Ishikawa (cell line): ENCODE data around the gene DACT3.
A peak's percentile ranks its signal among the peaks of the same experiment; 100 is the strongest.

Experiments used
- CEBPB ChIP-seq: IDR thresholded peaks from 2 replicates; pipeline ENCODE4 v1.6.1; 2012
- CREB1 ChIP-seq: IDR thresholded peaks from 2 replicates; pipeline ENCODE4 v1.6.1; 2012; ENCODE audit warnings: low read depth
- EGR1 ChIP-seq: IDR thresholded peaks from 2 replicates; pipeline ENCODE4 v1.6.1; 2012
- EP300 ChIP-seq: IDR thresholded peaks from 2 replicates; pipeline ENCODE4 v1.6.1; 2012; ENCODE audit warnings: borderline replicate concordance
- FOXM1 ChIP-seq: IDR thresholded peaks from 2 replicates; pipeline ENCODE4 v1.6.1; 2012; ENCODE audit warnings: low read depth, borderline replicate concordance
- NFIC ChIP-seq: IDR thresholded peaks from 2 replicates; pipeline ENCODE4 v1.6.1; 2012
- RAD21 ChIP-seq: IDR thresholded peaks from 2 replicates; pipeline ENCODE4 v1.6.1; 2012; ENCODE audit warnings: low read depth
- TAF1 ChIP-seq: IDR thresholded peaks from 2 replicates; pipeline ENCODE4 v1.6.1; 2012; ENCODE audit warnings: low read depth, mild to moderate bottlenecking
- TCF12 ChIP-seq: IDR thresholded peaks from 2 replicates; pipeline ENCODE4 v1.6.1; 2012; ENCODE audit warnings: low read depth
- TEAD4 ChIP-seq: IDR thresholded peaks from 2 replicates; pipeline ENCODE4 v1.6.1; 2012
- USF1 ChIP-seq: IDR thresholded peaks from 2 replicates; pipeline ENCODE4 v1.6.1; 2012
- YY1 ChIP-seq: IDR thresholded peaks from 2 replicates; pipeline ENCODE4 v1.6.1; 2012; ENCODE audit warnings: low read depth
- ZBTB7A ChIP-seq: IDR thresholded peaks from 2 replicates; pipeline ENCODE4 v1.6.1; 2012; ENCODE audit warnings: low read depth
- TF ChIP-seq, protein P1 (sequence below): IDR thresholded peaks from 2 replicates; pipeline ENCODE4 v1.6.1; 2012
- TF ChIP-seq, protein P2 (sequence below): IDR thresholded peaks from 2 replicates; pipeline ENCODE4 v1.6.1; 2012; ENCODE audit warnings: low read depth, mild to moderate bottlenecking

The DACT3 gene

DNA sequence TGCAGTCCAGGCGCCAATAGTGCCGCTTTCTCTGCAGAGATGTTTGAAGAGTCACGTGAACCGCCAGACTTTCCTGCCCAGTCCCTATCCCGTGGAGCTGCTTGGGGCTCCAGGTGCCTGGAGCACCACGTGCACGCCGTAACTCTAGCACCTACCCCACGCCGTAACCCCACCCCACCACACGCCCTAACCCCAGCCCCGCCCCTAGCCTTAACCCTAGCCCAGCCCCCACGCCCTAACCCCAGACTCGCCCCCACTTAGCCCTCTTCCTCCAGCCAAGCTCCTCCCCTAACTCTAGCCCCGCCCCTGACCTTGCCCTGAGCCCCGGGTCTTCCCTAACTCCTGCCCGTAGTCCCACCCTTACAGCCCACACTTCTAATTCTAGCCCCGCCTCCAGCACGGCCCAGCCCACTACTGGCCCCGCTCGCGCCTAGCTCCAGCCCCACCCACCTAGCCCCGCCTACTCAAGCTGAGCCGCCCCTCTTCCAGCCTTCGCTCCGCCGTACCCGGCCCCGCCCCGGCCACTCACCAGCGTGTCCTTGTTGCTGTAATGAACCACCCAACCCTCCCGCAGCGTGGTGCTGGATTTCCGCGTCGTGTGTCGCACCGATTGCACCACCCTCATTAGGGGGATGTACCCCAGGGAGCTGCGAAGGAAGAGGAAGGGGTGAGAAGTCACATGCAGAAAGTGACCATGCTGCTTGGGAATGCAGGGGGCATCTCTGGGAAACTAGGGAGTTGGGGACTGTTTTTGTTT lies 36.4 kb upstream of the DACT3 start:
- TF ChIP-seq, protein P1, sequence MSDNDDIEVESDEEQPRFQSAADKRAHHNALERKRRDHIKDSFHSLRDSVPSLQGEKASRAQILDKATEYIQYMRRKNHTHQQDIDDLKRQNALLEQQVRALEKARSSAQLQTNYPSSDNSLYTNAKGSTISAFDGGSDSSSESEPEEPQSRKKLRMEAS: peak; percentile 89
- TF ChIP-seq EGR1 (no peak), CREB1 (no peak), NFIC (no peak), TCF12 (no peak), EP300 (no peak), FOXM1 (no peak), TAF1 (no peak), RAD21 (no peak), USF1 (peak; percentile 91), CEBPB (peak; percentile 59; the same call in 1 of the 2 replicates), ZBTB7A (no peak), YY1 (no peak)
- TF ChIP-seq, protein P2, sequence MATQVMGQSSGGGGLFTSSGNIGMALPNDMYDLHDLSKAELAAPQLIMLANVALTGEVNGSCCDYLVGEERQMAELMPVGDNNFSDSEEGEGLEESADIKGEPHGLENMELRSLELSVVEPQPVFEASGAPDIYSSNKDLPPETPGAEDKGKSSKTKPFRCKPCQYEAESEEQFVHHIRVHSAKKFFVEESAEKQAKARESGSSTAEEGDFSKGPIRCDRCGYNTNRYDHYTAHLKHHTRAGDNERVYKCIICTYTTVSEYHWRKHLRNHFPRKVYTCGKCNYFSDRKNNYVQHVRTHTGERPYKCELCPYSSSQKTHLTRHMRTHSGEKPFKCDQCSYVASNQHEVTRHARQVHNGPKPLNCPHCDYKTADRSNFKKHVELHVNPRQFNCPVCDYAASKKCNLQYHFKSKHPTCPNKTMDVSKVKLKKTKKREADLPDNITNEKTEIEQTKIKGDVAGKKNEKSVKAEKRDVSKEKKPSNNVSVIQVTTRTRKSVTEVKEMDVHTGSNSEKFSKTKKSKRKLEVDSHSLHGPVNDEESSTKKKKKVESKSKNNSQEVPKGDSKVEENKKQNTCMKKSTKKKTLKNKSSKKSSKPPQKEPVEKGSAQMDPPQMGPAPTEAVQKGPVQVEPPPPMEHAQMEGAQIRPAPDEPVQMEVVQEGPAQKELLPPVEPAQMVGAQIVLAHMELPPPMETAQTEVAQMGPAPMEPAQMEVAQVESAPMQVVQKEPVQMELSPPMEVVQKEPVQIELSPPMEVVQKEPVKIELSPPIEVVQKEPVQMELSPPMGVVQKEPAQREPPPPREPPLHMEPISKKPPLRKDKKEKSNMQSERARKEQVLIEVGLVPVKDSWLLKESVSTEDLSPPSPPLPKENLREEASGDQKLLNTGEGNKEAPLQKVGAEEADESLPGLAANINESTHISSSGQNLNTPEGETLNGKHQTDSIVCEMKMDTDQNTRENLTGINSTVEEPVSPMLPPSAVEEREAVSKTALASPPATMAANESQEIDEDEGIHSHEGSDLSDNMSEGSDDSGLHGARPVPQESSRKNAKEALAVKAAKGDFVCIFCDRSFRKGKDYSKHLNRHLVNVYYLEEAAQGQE: no peak

DNA sequence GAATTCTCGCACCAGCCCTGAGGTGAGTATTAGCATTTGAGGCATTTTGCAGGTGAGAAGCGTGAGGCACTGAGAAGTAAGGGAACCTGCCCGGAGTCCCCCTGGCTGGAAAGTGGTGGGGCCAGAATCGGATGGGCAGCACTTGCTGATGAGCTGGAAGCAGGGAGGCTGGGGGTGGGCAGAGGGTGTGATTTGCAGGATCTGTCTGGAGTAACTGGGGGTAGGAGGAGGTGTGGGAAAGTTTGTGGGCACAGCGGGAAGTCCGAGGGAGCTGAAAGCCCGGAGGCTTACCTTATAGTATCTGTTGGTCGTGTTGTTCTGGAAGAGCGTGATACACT lies 35.9 kb upstream of the DACT3 start:
- TF ChIP-seq USF1 (no peak), CREB1 (no peak), TEAD4 (no peak), ZBTB7A (no peak), EGR1 (no peak), YY1 (no peak), TCF12 (no peak), FOXM1 (no peak)
- TF ChIP-seq, protein P2: no peak

DNA sequence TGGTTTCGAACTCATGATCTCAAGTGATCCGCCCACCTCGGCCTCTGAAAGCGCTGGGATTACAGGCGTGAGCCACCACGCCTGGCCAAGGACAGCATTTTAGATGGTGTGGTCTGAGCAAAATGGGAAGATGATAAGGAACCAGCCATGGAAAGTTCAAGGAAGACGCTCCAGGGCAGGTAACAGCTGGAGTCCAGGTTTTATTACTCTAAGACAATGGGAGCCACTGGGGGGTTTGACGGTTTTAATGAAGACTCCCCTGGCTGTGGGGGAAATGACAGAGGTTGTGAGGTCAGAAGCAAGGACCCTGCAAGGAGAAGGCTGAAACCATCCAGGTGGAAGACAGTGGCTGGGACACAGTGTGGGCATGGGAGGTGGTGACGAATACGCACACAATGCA lies 35.1 kb upstream of the DACT3 start:
- TF ChIP-seq TAF1 (no peak), EGR1 (no peak), ZBTB7A (no peak)

GRCh38 chr19:46693760-46694159 lies 32.8 kb upstream of the DACT3 start:
- TF ChIP-seq EGR1 (no peak), NFIC (no peak), RAD21 (no peak), USF1 (no peak), CEBPB (no peak), FOXM1 (no peak), TAF1 (no peak), CREB1 (no peak), TEAD4 (no peak), EP300 (no peak), TCF12 (no peak), YY1 (no peak), ZBTB7A (no peak)
- TF ChIP-seq, protein P2: no peak
- TF ChIP-seq, protein P1: no peak
